Measurements from ENCODE around the gene PATZ1.

Gene PATZ1

DNA sequence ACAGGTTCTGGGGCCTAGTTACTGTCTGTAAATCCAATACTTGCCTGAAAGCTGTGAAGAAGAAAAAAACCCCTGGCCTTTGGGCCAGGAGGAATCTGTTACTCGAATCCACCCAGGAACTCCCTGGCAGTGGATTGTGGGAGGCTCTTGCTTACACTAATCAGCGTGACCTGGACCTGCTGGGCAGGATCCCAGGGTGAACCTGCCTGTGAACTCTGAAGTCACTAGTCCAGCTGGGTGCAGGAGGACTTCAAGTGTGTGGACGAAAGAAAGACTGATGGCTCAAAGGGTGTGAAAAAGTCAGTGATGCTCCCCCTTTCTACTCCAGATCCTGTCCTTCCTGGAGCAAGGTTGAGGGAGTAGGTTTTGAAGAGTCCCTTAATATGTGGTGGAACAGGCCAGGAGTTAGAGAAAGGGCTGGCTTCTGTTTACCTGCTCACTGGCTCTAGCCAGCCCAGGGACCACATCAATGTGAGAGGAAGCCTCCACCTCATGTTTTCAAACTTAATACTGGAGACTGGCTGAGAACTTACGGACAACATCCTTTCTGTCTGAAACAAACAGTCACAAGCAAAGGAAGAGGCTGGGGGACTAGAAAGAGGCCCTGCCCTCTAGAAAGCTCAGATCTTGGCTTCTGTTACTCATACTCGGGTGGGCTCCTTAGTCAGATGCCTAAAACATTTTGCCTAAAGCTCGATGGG, 67.4 kb downstream of the PATZ1 start:
- no peak for DNase-seq

DNA sequence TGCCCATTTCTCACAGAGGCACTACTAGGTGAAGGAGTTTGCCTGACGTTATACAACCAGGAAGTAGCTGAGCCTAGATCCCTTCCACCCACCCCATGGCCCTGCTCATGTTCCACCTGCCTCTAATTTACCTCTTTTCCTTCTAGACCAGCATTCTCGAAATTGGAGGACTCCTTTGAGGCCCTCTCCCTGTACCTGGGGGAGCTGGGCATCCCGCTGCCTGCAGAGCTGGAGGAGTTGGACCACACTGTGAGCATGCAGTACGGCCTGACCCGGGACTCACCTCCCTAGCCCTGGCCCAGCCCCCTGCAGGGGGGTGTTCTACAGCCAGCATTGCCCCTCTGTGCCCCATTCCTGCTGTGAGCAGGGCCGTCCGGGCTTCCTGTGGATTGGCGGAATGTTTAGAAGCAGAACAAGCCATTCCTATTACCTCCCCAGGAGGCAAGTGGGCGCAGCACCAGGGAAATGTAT, 68.0 kb downstream of the PATZ1 start:
- DNase-seq, result no peak

DNA sequence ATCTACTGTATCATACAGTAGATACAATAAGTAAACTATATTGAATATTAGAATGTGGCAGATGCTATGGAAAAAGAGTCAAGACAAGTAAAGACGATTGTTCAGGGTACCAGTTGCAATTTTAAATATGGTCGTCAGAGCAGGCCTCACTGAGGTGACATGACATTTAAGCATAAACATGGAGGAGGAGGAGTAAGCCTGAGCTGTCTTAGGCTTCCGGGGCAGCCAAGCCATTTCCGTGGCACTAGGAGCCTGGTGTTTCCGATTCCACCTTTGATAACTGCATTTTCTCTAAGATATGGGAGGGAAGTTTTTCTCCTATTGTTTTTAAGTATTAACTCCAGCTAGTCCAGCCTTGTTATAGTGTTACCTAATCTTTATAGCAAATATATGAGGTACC, 68.4 kb downstream of the PATZ1 start:
- no peak for DNase-seq

DNA sequence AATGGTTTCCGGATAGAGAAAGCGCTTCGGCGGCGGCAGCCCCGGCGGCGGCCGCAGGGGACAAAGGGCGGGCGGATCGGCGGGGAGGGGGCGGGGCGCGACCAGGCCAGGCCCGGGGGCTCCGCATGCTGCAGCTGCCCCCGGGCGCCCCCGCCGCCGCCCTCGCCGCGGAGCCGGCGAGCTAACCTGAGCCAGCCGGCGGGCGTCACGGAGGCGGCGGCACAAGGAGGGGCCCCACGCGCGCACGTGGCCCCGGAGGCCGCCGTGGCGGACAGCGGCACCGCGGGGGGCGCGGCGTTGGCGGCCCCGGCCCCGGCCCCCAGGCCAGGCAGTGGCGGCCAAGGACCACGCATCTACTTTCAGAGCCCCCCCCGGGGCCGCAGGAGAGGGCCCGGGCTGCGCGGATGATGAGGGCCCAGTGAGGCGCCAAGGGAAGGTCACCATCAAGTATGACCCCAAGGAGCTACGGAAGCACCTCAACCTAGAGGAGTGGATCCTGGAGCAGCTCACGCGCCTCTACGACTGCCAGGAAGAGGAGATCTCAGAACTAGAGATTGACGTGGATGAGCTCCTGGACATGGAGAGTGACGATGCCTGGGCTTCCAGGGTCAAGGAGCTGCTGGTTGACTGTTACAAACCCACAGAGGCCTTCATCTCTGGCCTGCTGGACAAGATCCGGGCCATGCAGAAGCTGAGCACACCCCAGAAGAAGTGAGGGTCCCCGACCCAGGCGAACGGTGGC, 69.5 kb downstream of the PATZ1 start:
- no peak for DNase-seq

Measured in amniotic stem cell (primary cell).